BLaER1 (cell line): ENCODE measurements around the gene ZNF219.

Source experiments
- H3K27ac ChIP-seq: shearing (Covaris generic); formaldehyde crosslinking; 2 replicates; pipeline ENCODE4 v1.8.1; 2022
- H3K27me3 ChIP-seq: shearing (Covaris generic); formaldehyde crosslinking; 2 replicates; pipeline ENCODE4 v1.8.1; 2022
- H3K36me3 ChIP-seq: shearing (Covaris generic); formaldehyde crosslinking; 2 replicates; pipeline ENCODE4 v1.8.1; 2022
- H3K4me1 ChIP-seq: shearing (Covaris generic); formaldehyde crosslinking; 2 replicates; pipeline ENCODE4 v1.8.1; 2022
- H3K4me2 ChIP-seq: shearing (Covaris generic); formaldehyde crosslinking; 2 replicates; pipeline ENCODE4 v1.8.1; 2022
- H3K4me3 ChIP-seq: shearing (Covaris generic); formaldehyde crosslinking; 2 replicates; pipeline ENCODE4 v1.8.1; 2022
- H3K9ac ChIP-seq: shearing (Covaris generic); formaldehyde crosslinking; 2 replicates; pipeline ENCODE4 v1.8.1; 2022
- H3K9me3 ChIP-seq: shearing (Covaris generic); formaldehyde crosslinking; 2 replicates; pipeline ENCODE4 v1.8.1; 2022
- H4K20me1 ChIP-seq: shearing (Covaris generic); formaldehyde crosslinking; 2 replicates; pipeline ENCODE4 v1.8.1; 2022
- Cebpa-rat ChIP-seq: shearing (Covaris generic); IDR thresholded peaks from 2 replicates; pipeline ENCODE4 v1.8.1; 2022

ZNF219 gene

DNA sequence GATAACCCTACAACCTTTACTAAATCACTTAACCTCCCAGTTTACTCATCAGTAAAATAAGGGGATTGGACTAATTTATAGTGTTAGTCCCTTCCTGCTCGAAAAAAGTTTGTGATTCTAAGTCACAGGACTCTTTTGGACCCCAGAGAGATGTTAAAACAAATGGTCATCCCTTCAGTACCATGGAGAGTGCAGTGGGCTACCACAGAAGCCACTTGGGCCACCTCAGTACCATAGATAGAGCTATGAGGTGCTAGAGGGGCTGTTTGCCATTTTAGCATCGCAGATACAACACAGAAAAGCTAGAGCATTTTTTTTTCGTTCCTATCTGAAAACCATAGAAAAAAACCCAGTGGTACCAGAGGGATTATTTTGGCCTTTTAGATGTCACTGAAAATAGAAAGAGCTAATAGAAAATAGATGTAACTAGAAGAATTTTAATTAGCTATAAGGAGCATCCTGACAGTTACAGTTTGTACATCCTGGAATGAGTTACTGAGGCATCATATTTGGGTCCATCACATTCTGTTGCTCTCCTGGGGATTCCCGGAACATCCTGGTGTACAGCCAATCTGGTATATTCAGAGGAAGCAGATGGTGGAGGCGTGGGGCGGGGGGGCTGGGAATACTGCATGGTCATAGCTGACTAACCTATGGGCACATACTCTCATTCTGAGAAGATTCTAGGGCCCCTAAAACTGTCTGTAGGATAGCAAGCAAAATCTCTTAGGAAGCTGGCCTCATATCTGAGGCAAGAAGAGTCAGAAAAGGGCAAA lies 2.8 kb downstream of the ZNF219 start:
- no peaks in the 10 kb centered on the region for H3K27me3 ChIP-seq
- no peak for TF ChIP-seq Cebpa-rat
- peaks cover 58% of the 10 kb centered on the region for H4K20me1 ChIP-seq
- no peaks in the 10 kb centered on the region for H3K9me3 ChIP-seq
- H3K27ac ChIP-seq: no peak overlapping the region
- peak overlapping the region; percentile 12; the same call in 1 of the 2 replicates for H3K9ac ChIP-seq
- H3K4me1 ChIP-seq: peaks cover 80% of the 10 kb centered on the region
- H3K4me3 ChIP-seq: no peak overlapping the region
- peak overlapping the region; percentile 86 for H3K4me2 ChIP-seq
- H3K36me3 ChIP-seq: peaks cover 27% of the 10 kb centered on the region

DNA sequence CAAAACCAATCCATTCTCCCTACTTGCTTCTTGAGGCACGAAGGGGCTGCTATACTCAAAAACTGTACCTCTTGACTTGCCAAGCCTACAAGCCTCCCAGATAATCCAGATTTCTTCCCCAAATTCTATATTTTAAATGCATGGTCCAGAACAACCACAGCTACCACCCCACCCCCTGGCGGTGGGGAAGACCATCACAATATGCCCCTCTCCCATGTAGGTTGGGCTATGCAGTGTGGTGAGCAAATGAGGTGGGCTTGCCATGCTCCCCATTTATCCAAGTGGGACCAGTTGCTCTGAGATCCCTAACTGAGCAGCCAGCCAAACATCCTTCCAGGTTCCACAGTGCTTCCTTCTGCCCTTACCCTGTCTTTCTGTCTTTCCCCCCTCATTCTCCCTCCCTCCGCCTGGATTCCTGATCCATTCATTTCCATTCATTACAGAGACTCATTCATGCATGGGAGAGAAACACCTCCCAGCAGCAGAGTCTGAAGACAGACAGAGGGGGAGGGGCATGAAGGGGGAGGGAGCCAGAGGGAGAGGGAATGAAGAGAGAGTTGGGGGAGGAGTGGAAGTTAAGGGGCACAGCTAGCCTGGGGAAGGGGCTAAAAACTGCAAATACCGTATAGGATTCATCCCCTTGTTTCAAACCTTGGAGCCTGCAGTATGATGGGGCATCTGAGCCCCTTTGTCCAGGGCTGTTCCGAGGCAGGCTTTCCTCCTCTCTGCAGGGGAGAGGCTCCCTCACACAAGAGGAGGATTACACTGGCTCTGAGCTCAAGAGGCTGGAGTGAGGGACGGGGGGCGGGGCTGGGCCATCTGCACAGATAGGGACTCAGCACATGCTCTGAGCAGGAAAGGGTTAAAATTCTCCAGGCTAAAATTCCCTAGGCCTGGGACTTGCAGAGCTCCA lies 4.4 kb downstream of the ZNF219 start:
- no peak for TF ChIP-seq Cebpa-rat
- Histone ChIP-seq H3K4me3 (no peak overlapping the region), H3K27ac (no peak overlapping the region), H3K9ac (no peak overlapping the region), H3K36me3 (peaks cover 43% of the 10 kb centered on the region), H4K20me1 (peaks cover 74% of the 10 kb centered on the region), H3K9me3 (no peaks in the 10 kb centered on the region), H3K4me2 (peak overlapping the region; percentile 39; the same call in 1 of the 2 replicates), H3K4me1 (peaks cover 71% of the 10 kb centered on the region), H3K27me3 (no peaks in the 10 kb centered on the region)

GRCh38 chr14:21093018-21093417 lies 5.4 kb downstream of the ZNF219 start:
- no peaks in the 10 kb centered on the region for H3K9me3 ChIP-seq
- H3K27me3 ChIP-seq: no peaks in the 10 kb centered on the region
- H3K4me3 ChIP-seq: no peak overlapping the region
- peaks cover 80% of the 10 kb centered on the region for H4K20me1 ChIP-seq
- H3K9ac ChIP-seq: no peak overlapping the region
- no peak for TF ChIP-seq Cebpa-rat
- peaks cover 75% of the 10 kb centered on the region for H3K4me1 ChIP-seq
- H3K27ac ChIP-seq: no peak overlapping the region
- peak overlapping the region; percentile 82 for H3K4me2 ChIP-seq
- H3K36me3 ChIP-seq: peaks cover 53% of the 10 kb centered on the region

DNA sequence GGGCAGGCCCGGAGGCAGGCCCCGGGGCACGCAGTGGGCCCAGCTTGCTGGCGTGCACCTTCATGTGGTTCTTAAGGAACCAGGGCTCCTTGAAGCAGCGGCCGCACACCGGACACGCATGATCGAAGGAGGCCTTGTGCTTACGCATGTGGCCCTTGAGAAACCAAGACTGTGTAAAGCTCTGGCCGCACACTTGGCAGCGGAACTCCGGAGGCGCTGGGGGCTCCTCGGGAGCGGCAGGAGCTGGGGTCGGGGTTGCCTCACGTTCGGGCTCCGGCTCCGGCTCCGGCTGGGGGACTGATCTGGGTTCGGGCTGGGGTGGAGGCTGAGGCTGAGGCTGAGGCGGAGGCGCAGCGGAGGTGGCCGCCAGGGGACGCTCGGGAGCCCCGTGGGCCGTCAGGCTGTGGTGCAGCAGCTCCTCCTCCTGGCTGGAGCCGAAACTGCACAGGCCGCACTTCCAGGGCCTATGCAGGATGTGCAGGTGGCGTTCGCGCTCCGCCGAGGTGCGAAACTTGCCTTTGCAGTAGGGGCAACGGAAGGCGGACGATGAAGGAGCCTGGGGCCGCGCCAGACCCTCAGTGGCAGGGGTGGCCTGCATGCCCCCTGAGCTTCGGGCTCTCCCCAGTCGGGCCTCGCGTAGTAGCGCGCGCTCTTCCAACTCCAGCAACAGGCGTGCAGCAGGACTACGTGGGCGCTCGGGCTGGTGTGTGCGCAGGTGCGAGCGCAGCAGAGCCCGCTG lies 6.0 kb downstream of the ZNF219 start:
- Histone ChIP-seq H3K9ac (peak overlapping the region; percentile 71), H3K4me1 (peaks cover 79% of the 10 kb centered on the region), H3K4me3 (peak overlapping the region; percentile 42; the same call in 1 of the 2 replicates), H3K9me3 (no peaks in the 10 kb centered on the region), H3K4me2 (peak overlapping the region; percentile 82), H4K20me1 (peaks cover 86% of the 10 kb centered on the region), H3K36me3 (peaks cover 54% of the 10 kb centered on the region), H3K27me3 (no peaks in the 10 kb centered on the region), H3K27ac (peak overlapping the region; percentile 76)
- TF ChIP-seq Cebpa-rat: no peak

GRCh38 chr14:21091821-21092272 lies 6.6 kb downstream of the ZNF219 start:
- Histone ChIP-seq H3K27me3 (no peaks in the 10 kb centered on the region), H3K9me3 (no peaks in the 10 kb centered on the region), H3K4me2 (peak overlapping the region; percentile 82), H4K20me1 (peaks cover 89% of the 10 kb centered on the region), H3K9ac (peak overlapping the region; percentile 71), H3K4me3 (peak overlapping the region; percentile 42; the same call in 1 of the 2 replicates), H3K36me3 (peaks cover 57% of the 10 kb centered on the region), H3K27ac (peak overlapping the region; percentile 76), H3K4me1 (peaks cover 79% of the 10 kb centered on the region)
- no peak for TF ChIP-seq Cebpa-rat

GRCh38 chr14:21090940-21091663 lies 7.4 kb downstream of the ZNF219 start:
- H3K9me3 ChIP-seq: no peaks in the 10 kb centered on the region
- H4K20me1 ChIP-seq: peaks cover 85% of the 10 kb centered on the region
- H3K9ac ChIP-seq: no peak overlapping the region; the same call in 1 of the 2 replicates
- H3K36me3 ChIP-seq: peaks cover 60% of the 10 kb centered on the region
- peak overlapping the region; percentile 76; the same call in 1 of the 2 replicates for H3K27ac ChIP-seq
- peaks cover 76% of the 10 kb centered on the region for H3K4me1 ChIP-seq
- no peak overlapping the region for H3K4me3 ChIP-seq
- H3K4me2 ChIP-seq: peak overlapping the region; percentile 82; the same call in 1 of the 2 replicates
- no peaks in the 10 kb centered on the region for H3K27me3 ChIP-seq
- TF ChIP-seq Cebpa-rat: no peak

DNA sequence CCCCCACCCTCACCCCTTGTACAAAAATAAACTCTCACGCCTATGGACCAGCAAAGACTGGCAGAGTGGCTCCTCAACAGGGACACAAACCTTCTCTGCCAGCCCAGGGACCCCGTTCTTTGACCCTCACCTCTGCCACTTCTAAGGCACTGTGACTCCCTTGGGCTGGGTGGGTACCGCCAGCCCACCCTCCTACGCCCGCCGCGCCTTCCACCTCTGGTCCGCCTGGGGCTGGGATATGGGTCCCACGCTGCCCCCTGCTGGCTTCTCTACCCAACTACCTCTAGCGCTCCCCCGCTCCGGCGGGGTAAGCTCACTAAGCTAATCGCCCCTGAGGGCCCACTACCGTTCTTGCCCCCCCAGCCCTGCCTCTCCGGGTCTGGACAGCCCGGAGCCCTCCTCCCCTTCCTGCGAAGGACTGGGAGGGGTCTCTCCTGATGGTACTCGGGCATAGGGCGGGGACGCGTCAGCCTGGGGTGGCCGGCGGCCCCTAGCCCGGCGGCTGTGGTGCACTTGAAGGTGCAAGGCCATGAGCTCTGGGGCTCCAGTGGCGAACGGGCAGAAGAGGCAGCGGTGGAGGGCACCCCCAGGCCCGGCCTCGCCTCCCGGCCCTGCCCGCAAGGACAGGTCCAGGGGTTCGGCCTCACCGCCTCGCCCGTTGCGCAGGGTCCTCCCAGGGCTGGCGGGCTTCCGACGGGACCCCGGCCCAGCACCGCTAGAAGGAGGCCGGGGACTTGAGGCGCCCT lies 8.1 kb downstream of the ZNF219 start:
- peaks cover 68% of the 10 kb centered on the region for H3K36me3 ChIP-seq
- peaks cover 80% of the 10 kb centered on the region for H4K20me1 ChIP-seq
- no peak overlapping the region for H3K4me2 ChIP-seq
- no peaks in the 10 kb centered on the region for H3K9me3 ChIP-seq
- H3K4me3 ChIP-seq: no peak overlapping the region
- H3K4me1 ChIP-seq: peaks cover 77% of the 10 kb centered on the region
- no peak overlapping the region for H3K9ac ChIP-seq
- TF ChIP-seq Cebpa-rat: no peak
- H3K27me3 ChIP-seq: no peaks in the 10 kb centered on the region
- H3K27ac ChIP-seq: no peak overlapping the region

DNA sequence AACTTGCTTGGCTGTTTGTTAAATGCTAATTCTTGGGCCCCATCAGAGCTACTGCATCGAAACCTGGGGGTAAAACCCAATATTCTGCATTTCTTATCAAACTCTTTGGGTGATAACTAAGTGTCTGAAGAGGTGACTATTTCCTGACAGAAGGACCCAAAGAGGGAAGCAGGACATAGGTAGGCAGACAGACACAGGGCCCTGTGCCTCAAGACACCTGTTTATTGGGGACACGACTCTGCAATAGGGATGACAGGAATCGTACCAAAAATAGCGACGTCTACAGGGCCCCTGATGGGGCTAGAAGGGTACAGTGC lies 8.6 kb downstream of the ZNF219 start:
- Histone ChIP-seq H3K36me3 (peaks cover 73% of the 10 kb centered on the region), H3K9me3 (no peaks in the 10 kb centered on the region), H3K4me3 (no peak overlapping the region), H3K27ac (no peak overlapping the region), H4K20me1 (peaks cover 75% of the 10 kb centered on the region), H3K4me1 (peaks cover 73% of the 10 kb centered on the region), H3K4me2 (no peak overlapping the region), H3K27me3 (no peaks in the 10 kb centered on the region), H3K9ac (no peak overlapping the region)
- TF ChIP-seq Cebpa-rat: no peak
